Small intestine (tissue), 4 donors: ENCODE results near the gene CDH3. TPM values are rescaled to one million over a fixed set of nuclear protein-coding genes. Genes with fewer than 3 reads are reported as not detected.

Source experiments
- polyA plus RNA-seq, 4 donors: library from polyadenylated mRNA; stranded (reverse) in 3 of 4; unstranded in 1 of 4; fragments of 200-250 nt in 3 of 4; fragments of 120-200 nt in 1 of 4; gene quantifications; one replicate each; pipeline versions ENCODE4 v1.2.1 to v1.2.3, GENCODE V29; 2013
- donor health status: healthy with polysubstance abuse.
- donor health status: Bipolar disorder and iron deficiency.
- donor health status: healthy.

The CDH3 gene
- polyA plus RNA-seq, 4 donors, result 0.33 to 1.4 (median 0.54) TPM; not detected in 1

Other genes starting within 250 kb of the CDH3 start
- gene SMPD3, start 196.8 kb upstream of the CDH3 start, polyA plus RNA-seq, result 100 to 1,000 TPM in 1 of 4 donors, 10 to 100 TPM in 3; 47.0 to 123 (median 71.9) TPM
- 10 to 100 TPM in 1 of 4 donors, 1 to 10 TPM in 3; 1.6 to 16.3 (median 3.8) TPM for gene ZFP90, start 106.0 kb upstream of the CDH3 start, polyA plus RNA-seq
- gene CDH1, start 92.0 kb downstream of the CDH3 start, polyA plus RNA-seq, result 100 to 1,000 TPM in 2 of 4 donors, 10 to 100 TPM in 2; 76.2 to 366 (median 109) TPM
- 1 to 10 TPM in 3 of 4 donors, under 1 TPM in 1; 0.67 to 7.7 (median 2.9) TPM for gene TANGO6, start 198.2 kb downstream of the CDH3 start, polyA plus RNA-seq